ENCODE data around the gene INAFM1.
"Not testable (repeated sequence)": the region's sequence is repeated elsewhere in the genome, so short reads cannot be mapped to it uniquely, and the experiment has no call there.

Gene INAFM1

DNA sequence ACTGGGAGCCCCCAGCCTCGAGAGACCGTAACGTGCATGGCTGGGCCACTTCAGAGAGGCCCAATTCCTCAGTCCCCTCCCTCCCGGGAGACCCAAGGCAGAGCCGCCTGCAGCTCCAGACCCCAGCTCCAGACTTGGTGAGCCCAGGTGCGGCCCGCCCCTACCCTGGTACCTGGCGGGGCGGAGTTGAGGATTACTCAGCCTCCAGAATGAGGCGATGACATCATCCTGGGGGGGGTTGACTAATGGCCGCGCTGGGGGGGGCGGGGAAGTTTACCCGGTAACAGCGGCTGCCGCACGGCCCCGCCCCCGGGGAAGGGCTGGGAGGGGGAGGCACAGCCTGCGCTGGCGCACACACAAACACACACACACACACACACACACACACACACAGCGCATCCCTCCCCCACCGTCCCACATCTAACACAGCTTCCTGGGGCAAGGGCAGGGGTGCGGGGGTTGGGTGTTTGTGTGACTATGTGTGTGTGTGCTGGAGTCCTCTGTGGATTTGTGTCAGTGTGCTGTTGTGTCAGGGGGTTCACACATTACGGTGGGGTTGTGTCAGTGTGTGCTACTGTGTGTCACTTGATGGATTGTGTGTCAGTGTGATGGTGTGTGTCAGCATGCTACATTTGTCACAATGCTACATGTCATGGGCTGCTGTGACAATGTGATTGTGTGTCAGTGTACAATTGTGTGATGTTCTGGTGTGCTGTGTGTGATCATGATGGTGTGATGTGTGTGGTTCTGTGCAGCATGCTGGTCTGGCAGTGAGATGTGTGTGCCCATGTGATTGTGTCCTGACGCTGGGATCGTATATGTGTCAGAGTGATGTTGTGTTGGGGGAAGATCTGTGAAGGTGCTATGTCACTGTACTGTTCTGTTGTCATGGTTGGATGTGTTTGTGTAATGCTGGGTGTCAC is 33.4 kb upstream of the INAFM1 start:
- peak; percentile 88 for DNase-seq (ENCODE audit: low spot score)

DNA sequence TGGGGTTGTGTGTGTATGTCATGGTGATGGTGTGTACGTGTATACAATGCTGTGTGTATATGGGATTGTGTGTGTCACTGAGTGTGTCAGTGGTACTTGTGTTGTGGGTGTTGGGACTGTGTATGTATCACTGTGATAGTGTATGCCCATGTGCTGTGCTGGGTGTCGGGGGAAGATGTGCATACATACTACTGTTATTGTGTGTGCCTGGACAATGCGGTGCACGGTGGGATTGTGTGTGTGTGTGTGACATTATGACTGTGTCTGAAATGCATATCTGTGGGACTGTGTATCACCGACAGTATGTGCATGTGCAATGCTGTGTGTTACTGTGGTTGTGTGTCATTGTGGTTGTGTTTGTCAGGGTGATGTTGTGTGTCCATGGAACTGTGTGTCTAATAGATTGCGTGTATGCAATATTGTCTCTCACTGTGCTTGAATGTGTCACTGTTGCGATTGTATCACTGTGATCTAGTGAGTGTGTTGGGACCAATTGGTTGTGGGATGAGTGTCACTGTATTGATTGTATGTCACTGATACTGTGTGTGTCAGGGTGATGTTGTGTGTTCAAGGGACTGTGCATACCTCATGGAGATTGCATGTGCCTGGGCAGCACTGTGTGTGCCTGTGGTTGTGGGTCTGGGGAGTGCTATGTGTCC is 32.6 kb upstream of the INAFM1 start:
- DNase-seq (ENCODE audit: low spot score), result no peak

DNA sequence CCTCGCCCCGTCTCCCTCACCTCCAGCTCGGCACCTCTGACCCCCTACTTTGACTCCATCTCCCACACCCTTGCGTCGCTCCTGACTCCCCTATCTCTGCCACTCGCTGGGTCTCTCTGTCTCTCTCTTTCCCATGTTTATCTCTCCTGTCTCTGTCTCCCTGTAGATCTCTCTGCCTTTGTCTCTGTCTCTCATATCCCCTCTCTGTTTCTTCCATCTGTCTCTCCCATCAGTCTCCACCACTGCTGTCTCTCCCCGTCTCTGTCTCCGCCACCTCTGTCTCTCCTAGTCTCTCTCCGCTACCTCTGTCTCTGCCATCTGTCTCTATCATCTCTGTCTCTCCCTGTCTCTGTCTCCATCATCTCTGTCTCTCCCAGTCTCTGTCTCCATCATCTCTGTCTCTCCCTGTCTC is 31.3 kb upstream of the INAFM1 start:
- no peak for DNase-seq (ENCODE audit: low spot score)

DNA sequence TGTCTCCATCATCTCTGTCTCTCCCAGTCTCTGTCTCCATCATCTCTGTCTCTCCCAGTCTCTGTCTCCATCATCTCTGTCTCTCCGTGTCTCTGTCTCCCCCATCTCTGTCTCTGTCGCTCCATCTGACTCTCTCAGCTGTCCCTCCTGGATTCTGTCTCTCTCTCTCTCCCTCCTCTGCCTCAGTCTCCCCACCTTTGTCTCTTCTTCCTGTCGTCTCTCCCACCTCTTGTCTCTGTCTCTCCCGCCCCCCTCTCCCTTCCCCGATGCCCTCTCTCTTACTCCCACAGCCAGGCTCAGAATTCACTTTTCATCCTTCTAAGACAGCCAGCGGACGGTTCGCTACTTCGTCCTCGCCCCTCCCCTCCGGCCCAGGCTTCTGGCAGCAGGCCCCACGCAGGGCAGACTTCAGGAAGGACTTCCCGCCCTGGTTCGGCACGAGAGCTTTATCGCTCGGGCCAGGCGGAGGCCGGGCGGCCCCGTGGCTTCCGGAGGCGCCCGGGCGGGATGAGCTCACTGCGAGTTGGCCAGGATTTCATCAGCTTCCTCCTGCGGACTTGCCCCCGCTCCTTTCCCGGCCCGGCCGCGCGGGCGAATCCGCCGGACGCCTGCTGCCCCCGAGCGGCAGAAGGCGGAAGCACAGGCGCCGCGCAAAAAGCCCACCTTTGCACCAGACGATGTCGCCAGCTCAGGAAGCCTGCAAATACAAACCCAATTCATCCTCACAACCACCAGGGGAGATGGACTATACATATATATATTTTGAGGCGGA is 30.7 kb upstream of the INAFM1 start:
- DNase-seq (ENCODE audit: low spot score), result peak; percentile 95

DNA sequence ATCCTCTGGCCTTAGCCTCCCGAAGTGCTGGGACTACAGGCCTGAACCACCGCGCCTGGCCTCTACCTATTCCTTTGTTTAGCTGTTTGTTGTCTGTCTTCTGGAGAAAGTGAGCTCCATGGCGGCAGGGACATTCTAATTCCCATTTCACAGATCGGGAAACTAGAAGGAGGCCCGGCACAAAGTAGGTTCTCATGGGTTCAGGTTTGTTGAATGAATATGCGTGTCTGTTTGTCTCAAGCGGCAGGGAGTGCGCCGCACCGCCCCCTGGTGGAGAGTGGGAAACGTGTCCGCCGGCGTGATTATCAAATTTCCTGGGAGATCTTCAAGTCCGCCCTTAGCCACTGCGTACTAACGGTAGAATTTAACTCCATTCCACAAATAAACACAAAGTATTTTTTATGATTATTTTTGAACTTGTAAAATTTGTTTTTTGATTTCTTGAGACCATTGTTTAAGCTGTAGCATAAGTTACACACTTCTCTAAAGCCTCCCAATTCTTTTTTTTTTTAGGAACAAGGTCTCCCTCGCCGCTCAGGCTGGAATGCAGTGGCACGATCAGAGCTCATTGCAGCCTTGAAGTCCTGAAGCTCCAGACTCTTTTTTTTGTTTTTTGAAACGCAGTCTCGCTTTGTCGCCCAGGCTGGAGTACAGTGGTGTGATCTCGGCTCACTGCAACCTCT is 27.2 kb upstream of the INAFM1 start:
- peak; percentile 67 for DNase-seq (ENCODE audit: low spot score)

DNA sequence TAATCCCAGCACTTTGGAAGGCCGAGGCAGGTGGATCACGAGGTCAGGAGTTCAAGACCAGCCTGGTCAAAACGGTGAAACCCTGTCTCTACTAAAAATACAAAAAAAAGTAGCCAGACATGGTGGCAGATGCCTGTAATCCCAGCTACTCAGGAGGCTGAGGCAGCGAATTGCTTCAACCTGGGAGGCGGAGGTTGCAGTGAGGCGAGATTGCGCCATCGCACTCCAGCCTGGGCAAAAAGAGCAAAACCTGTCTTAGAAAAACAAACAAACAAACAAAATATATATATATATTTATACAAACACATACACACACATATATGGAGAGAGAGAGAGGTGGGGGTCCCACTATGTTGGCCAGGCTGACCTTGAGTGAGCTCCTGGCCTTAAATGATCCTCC is 21.7 kb upstream of the INAFM1 start:
- not testable (repeated sequence) for DNase-seq (ENCODE audit: low spot score)

DNA sequence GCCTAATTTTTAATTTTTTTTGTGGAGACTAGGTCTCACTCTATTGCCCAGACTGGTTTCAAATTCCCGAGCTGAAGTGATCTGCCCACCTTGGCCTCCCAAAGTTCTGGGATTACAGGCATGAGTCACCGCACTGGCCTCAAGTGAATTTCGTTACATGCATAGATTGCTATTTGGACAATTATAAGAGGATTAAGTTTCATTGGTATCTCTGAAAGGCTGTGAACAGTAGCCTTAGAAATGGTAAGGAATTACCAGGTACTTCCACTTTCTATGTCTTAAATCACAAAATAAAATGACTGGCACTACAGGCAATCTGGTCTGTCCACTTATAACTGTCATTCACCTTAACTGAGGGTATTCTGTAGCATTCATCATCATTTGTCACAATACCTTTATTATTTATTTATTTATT is 21.2 kb upstream of the INAFM1 start:
- no peak for DNase-seq (ENCODE audit: low spot score)

DNA sequence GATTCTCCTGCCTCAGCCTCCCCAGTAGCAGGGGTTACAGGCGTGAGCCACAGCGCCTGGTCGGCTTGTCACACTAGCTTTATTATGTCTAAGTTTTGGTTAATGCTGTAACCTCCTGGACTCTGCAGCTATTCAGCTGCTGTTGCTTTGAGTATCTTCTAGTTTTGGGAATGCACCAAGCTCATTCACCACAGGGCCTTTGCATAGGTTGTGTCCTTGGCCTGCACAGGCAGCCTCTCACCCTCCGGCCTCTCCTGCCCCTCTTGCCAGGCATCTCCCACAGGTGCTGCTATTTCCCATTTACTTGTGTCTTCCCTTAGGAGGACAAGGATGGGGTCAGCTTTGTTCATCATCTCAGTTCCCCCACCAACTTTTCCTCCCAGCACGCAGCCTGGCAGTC is 20.7 kb upstream of the INAFM1 start:
- DNase-seq (ENCODE audit: low spot score), result no peak

DNA sequence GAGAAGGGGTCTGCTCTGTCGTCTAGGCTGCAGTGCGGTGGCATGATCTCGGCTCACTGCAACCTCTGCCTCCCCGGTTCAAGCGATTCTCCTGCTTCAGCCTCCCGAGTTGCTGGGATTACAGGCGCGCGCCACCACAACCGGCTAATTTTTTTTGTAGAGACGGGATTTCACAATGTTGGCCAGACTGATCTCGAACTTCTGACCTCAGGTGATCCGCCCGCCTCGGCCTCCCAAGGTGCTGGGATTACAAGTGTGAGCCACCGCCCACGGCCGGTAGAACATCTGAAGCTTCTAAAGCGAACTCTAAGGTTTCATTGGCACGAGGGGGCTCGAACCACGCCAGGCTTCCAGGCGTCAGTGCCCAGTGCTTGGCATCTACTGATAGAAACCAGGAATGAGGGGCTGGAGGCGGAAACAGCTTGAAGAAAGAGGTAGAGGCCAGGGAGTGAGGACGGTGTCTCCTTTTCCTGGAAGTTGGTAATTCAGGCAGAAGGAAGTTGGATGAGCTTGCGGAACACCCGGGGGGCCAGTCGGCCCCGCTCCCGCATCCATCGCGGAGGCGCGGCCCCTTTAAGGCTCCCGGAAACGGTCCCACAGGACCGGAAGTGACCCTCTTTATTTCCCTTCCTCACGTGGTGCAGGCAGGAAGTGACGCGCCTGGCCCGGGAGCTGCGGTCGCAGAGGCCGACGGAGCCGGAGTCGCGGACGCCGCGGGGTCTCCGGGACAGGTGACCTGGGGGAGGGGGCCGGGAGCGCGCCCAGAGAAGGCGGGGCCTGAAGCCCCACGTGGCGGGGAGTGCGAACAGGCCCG is 18.6 kb upstream of the INAFM1 start, which contains the start of gene CCDC9:
CCDC9 (plus strand) TSS at position 647 of the 814 bp plus-strand sequence. CDS start 1,876 bp downstream, outside the sequence.
- DNase-seq (ENCODE audit: low spot score), result peak; percentile 93

DNA sequence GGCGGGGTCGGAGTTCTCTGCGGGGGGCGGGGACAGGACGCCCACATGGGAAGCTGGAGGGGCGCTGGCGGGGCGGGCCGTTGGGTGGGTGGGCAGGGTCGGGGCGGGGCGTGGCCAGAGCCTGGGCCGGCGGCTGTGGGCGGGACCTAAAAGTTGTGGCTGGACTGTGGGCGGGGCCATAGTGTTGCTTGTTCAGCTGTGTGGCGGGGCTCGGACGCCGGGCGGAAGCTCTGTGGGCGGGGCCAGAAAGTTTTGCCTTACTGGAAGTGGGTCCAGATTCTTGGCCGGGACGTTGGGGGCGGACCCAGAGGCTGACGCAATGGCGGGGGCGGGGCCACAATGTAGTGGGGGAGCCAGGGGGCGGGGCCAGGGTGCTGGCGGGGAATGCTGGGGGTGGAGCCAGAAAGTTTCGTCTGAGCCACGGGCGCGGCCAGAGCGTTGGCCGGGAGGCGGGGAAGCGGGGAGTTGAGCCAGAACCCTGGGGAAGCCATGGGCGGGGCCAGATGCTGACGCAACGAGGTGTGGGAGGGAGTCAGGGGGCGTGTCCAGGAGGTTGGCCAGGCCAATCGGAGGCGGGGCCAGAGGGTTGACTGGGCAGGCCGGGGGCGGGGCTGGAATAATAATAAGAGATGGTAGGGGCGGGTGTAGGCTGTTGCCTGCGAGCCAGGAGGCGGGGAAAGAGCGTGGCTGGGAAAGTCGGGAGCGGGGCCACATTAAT is 17.8 kb upstream of the INAFM1 start:
- DNase-seq (ENCODE audit: low spot score), result peak; percentile 99

DNA sequence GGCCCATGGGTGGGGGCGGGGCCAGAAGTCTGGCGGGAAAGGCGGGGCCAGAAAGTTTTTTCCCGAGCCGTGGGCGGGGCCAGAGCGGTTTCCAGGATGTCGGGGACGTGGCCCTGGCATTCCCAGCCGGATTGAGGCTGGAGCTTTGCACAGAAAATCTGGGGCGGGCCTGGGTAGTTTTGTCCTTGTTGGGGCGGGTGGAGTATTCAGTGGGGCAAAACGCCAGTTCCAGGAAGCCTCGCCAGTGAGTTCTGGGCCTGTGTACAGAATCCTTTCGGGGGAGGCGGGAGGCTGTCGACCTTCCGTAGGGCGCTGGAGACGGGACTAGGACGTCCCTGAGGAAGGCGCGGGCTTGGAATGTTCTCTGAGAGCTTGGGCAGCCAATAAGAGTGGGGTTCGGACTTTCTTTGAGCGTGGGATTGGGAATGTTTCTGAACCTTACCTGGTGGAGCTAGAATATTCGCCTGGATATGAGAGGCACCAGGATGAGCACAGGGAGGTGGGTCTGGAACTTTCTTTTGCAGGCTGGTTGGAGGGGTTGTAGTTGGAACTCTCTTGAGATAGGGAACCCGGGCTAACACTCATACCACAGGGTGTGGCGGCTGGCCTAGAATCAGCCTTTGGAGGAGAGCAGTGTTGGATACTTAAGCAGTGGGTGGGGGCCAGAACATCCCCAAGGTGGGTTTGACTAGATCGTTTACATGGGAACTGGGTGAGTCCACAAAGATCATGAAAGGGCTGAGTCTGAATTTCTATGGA is 17.1 kb upstream of the INAFM1 start:
- DNase-seq (ENCODE audit: low spot score), result no peak

DNA sequence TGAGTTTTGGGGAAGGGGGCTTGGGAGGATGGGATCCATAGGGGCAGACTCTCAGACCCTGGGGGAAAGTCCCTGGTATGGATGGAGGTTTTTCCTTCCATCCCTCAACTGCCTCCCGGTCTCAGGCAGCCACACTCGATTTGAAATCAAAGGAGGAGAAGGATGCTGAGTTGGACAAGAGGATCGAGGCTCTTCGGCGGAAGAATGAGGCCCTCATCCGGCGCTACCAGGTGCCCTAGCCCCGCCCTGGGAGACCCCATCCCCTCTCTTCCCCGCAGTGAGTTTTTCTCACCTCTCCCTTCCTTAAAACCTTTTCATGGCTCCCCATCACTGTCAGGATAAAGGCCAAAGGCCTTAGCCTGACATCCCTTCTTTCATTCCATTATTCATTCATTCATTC is 16.3 kb upstream of the INAFM1 start:
- no peak for DNase-seq (ENCODE audit: low spot score)

DNA sequence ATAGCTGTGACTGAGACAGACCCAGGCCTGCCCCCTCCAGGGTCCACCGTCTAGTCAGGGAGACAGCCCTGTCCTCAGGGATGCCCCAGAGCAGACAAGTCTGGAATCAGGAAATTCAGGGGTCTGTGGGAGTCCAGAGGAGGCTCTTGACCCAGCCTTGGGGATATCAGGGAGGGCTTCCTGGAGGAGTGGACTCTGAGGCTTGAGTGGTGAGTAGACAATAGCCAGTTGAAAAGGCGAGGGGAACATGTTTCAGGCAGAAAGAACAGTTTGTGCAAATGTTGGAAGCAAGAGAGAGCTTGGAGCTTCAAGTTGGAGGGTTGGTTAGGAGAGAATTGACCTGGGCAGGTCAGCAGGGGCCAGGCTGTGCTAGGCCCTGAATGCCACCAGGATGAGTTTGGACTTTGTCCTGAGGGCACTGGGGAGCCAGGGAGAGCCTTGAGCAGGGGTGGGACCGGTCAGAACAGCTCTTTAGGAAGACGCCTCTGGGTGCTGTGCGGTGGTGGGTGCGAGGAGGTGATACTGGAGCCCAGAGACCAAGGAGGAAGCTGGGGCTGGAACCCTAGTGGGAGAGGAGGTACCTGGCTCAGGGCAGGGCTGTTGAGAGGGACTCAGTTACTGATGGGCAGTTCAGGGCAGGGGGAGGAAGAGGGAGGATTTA is 15.7 kb upstream of the INAFM1 start:
- DNase-seq (ENCODE audit: low spot score), result no peak

DNA sequence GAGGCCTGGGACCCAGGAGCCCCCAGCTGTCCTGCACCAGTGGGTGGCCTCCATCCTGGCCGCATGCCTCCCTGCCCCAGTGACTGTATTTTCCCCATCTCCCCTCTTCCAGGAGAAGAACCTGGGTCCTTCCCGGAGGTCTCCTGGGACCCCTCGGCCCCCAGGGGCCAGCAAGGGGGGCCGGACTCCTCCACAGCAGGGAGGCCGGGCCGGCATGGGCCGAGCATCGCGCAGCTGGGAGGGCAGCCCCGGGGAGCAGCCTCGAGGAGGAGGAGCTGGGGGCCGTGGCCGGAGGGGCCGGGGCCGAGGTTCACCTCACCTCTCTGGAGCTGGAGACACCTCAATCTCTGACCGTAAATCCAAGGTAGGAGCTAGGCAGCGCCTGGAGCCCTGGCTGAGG is 14.2 kb upstream of the INAFM1 start:
- no peak for DNase-seq (ENCODE audit: low spot score)

DNA sequence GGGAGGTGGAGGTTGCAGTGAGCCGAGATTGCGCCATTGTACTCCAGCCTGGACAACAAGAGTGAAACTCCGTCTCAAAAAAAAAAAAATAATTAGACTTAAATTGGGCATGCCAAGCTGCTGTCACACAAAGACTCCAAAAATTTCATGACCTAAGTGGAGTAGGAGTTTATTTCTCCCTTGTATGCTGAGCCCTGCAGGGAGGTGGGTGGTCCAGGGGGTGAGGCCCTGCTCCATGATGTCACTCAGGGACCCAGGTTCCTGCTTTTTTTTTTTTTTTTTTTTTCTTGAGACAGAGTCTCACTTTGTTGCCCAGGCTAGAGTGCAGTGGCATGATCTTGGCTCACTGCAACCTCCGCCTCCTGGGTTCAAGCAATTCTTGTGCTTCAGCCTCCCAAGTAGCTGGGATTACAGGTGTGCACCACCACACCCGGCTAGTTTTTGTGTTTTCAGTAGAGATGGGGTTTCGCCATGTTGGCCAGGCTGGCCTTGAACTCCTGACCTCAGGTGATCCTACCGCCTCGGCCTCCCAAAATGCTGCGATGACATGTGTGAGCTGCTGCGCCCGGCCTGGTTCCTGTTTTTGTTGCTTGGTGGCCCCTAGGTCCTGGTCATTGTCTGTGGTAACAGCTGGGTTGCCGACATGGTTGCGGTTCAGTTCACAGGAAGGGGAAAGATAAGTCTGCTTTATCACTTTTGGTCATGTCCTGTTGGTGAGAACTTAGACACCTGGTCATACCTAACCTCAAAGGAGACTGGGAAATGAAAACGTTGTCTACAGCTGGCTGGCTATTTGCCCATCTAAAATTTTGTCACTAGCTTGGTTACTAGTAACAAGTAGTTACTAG is 12.5 kb upstream of the INAFM1 start:
- not testable (repeated sequence) for DNase-seq (ENCODE audit: low spot score)

DNA sequence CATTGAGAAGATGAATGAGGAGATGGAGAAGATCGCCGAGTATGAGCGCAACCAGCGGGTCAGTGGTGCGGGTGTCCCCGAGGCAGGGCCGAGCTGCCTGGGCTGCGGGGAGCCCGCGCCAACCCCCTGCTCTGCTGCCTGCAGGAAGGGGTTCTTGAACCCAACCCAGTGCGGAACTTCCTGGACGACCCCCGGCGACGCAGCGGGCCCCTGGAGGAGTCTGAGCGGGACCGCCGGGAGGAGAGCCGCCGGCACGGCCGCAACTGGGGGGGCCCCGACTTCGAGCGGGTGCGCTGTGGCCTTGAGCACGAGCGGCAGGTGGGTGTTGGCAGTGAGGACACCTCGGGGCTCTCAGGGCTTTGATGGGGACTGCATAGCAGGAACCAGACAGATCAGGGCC is 10.1 kb upstream of the INAFM1 start:
- DNase-seq (ENCODE audit: low spot score), result no peak

DNA sequence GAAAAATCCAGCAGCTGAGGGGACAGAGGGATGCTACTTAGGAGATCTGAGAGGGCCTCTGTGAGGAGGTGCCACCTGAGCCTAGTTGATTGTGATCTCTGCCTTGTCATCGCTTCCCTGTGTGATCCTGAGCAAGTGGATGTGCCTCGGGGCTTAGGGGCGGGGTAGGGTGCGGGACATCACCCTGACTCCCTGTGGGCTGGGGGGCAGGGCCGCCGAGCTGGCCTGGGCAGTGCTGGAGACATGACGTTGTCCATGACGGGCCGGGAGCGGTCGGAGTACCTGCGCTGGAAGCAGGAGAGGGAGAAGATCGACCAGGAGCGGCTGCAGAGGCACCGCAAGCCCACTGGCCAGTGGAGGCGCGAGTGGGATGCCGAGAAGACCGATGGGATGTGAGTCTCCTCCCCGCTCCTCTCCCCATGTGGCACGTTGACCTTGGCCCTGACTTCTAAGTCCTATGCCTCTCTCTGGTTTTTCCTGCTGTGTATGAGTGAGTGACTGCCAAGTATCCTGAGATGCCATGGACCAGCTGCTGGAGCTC is 8.2 kb upstream of the INAFM1 start:
- no peak for DNase-seq (ENCODE audit: low spot score)

DNA sequence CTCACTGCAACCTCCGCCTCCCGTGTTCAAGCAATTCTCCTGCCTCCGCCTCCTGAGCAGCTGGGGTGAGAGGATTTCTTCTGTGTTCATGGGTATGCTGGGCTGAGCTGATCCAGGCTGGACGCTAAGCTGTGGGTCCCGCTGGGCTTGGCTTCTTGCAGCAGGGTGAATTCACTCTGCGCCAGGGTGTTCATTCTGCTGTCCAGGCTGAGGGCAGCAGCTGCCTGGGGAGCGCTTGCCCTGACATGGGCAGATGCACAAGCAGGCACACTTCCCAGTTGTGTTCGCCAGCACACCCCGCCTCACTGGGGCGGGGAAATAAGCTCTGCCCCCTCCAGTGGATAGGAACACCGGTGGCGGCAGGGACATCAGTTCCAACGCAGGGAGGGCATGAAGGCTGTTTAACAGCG is 7.3 kb upstream of the INAFM1 start:
- DNase-seq (ENCODE audit: low spot score), result no peak

Data from AG08396 (cell line).